HG03571 (cell line): ENCODE results near the gene C16orf87.
A peak's percentile ranks its signal among the peaks of the same experiment; 100 is the strongest.

Source experiments
- ATAC-seq: cut with Tn5 transposase; IDR thresholded peaks from one replicate; pipeline ENCODE4 v1.9.1; 2021; ENCODE audit not compliant: unreplicated experiment

The C16orf87 gene

DNA sequence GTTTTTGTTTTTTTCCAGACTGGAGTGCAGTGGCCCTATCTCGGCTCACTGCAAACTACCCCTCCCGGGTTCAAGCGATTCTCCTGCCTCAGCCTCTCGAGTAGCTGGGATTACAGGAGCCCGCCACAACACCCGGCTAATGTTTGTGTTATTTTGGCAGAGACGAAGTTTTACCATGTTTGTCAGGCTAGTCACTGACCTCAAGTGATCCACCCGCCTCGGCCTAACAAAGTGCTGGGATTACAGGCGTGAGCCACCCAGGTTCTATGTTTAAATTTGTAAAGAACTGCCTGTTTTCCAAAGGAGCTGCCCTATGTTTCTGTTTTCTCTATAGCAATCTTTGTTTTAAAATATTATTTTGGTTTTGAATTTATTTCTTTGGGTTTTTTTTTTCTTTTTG lies 13.8 kb upstream of the C16orf87 start:
- no peak for ATAC-seq

DNA sequence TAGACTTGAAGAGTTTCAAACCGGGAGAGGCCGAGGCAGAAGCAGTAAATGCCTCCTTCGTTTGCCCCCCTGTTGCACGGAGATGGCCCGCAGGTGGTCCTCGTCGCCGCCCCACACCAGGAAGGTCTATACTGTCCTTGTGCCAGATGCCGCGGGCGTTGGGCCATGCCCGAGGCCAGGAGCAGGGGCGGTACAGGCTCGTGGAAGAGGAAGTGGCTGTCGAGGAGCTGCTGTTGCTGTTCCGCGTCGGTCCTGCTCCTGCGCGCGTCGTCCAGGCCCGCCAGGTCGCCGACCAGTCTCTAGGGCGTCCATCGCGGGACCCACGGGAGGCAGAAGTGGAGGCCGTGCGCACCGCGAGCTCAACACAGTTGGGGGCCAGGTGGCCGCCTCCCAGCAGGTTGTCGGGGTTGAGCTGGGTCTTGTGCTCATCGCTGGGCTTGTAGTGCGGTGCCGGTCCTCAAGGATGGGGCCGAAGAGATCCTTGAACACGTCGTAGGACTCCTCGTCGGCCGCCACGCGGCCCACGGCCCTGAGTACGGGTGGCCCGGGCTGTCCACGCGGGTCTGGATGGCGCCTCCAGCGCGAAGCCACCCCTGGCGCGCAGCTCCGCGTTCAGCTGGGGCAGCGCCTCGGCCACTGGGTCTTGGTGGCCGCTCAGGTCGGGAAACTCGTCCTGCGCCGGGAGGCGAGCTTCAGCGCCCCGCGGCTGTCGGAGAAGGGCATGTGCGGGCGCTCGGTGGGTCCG lies 13.1 kb upstream of the C16orf87 start:
- ATAC-seq = no peak

DNA sequence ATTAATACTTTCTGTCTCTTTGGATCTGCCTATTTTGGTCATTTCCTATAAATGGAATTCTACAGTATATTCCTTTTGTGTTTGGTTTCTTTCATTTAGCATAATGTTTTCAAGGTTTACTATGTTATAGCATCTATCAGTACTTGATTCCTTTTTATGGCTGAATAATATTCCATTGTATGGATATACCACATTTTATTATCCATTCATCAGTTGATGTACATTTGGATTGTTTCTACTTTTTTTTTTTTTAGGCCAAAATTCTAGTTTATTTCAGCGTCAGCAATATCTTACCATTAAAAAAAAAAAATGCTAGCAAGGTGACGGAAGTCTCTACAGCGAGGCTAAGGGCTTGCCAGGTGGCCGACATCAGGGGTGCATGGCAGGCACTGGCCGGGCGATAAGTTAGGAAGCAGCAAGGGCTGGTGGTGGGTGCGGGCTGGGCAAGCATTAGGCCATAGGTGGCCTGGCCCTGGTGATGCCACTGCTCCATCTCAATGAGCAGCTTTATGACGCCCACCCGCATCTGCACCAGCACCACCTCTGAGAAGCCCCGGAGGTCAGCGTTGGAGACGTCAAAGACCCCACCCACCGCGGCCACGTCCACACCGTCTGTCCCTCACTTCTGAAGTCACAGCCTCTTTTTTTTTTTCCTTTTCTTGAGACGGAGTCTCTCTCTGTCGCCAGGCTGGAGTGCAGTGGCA lies 11.4 kb upstream of the C16orf87 start:
- ATAC-seq = no peak

DNA sequence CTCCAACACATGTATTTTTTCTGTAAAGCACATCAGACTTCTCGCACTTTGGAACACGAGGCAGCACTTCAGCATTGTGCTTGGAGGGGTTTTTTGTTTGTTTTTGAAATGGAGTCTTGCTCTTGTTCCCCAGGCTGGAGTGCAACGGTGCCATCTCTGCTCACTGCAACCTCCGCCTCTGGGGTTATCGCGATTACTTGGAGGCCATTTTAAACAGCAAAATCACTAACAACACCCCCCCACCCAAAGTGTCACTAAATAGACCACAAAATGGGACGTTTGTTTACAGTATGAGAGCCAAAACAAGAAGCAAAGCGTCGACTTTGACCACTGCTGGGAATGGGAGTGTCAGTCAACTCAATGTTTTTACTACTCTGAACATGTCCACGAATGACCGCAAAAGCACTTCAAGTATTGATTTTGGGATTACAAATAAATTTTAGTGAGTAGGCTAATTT lies 9.0 kb upstream of the C16orf87 start:
- no peak for ATAC-seq

DNA sequence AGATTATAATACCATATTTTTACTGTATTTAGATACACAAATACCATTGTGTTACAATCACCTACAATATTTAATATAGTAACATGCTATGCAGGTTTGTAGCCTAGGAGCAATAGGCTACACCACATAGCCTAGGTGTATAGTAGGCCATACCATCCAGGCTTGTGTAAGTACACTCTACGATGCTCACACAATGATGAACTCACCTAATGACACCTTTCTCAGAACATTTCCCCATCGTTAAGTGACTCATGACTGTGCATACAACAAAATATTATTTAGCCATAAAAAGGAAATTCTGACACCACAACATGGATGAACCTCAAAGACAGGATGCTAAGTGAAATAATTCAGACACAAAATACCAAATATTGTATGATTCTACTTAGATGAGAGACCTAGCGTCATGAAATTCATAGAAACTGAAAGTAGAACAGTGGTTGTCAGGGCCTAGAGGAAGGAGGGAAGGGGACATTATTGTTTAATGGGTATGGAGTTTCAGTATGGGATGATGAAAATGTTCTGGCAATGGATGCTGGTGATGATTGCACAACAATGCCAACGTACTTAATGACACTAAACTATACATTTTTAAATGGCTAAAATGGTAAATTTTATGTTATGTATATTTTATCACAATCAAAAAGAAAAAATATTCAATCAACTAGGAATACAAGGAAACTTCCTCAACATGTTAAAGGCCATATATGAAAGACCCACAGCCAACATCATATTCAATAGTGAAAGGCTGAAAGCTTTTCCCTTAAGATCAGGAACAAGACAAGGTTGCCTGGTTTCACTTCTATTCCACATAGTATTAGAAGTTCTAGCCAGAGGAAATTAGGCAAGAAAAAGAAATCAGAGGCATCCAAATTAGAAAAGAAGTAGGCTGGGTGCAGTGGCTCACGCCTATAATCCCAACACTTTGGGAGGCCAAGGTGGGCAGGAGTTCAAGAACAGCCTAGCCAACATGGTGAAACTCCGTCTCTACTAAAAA lies 5.9 kb upstream of the C16orf87 start:
- no peak for ATAC-seq

DNA sequence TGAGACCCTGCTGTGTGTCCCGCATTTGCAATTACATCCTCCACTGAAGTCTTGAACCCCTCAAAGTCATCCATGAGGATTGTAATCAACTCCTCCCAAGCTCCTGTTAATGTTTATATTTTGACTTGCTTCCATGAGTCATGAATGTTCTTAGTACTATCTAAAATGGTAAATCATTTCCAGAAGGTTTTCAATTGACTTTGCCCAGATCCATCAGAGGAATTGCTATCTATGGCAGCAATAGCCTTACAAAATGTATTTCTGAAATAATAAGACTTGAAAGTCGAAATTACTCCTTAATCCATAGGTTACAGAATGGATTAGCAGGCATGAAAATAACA lies 2.5 kb upstream of the C16orf87 start:
- no peak for ATAC-seq

DNA sequence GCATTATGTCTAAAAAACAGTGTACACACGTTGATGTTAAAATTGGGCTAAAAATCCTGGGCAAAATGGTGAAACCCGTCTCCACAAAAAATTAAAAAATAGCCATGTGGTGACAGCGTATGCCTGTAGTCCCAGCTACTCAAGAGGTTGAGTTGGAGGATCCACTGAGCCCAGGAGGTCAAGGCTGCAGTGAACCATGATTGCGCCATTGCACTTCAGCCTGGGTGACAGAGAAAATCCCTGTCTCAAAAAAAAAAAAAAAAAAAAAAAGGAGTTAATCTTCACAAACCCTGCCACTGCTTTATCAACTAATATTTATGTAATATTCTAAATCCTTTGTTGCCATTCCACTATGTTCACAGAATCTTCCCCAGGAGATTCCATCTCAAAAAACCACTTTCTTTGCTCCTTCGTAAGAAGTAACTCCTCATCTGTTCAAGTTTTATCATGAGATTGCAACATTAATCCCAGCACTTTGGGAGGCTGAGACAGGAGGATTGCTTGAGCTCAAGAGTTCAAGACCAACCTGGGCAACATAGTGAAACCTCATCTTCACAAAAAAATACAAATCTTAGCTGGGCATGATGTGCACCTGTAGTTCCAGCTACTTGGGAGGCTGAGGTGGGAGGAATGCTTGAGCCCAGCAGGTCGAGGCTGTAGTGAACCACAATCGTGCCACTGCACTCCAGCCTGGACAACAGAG lies 1.9 kb upstream of the C16orf87 start:
- ATAC-seq = no peak

DNA sequence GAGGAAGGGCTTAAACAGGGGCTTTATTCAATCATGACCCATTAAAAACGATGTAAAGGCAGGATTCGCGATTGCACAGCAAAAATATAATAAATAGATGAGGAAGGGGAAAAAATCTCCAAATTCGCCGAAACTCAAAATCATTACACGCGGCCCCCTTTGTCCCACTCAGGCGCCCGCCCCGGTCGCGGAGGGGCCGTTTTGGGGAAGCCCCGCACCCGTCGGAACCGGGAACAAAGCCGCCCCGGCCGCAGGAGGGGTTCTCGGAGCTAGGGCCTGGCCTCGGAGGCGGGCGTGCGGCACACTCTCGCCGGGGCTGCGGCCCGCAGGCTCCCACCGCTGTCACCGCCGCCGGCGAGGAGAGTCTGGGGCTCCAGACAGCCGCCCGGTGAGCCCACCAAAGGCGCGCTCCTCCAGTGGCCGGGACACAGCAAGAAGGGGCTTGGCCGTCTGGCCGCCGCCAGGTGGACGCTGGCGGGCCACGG lies 521 bp downstream of the C16orf87 start:
- ATAC-seq = no peak

DNA sequence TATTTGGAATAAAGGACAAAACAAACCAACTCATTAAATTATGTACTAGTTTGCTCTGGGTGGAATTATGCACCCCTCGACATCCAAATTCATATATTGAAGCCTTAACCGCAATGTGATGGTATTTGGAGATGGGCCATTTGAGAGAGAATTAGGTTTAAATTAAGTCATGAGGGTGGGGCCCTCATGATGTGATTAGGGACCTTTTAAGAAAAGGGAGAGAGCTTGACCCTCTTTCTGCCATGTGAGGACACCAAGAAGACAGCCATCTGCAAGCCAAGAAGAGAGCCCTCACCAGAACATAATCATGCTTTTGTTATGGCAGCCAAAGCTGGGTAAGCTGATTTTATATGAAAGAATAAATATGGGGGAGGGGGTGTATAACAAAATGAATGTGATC lies 2.0 kb downstream of the C16orf87 start:
- ATAC-seq = no peak

DNA sequence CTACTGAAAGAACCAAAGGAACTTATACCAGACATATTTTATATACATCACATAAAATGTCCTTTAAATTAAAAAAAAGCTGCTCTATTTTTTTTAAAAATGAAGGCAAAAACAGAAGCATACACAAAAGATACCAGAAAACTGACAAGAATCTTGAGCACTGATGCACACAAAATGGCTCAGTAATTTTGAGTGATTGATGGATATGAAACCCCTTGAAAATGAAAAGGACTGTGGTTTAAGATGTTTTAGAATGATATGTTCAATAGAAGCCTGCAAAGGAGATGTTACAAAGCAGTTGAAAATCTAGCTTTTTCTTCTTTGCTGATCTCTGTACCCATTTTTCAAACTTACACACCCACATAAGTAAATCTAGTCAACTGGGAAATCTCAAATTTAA lies 2.7 kb downstream of the C16orf87 start:
- ATAC-seq = no peak

DNA sequence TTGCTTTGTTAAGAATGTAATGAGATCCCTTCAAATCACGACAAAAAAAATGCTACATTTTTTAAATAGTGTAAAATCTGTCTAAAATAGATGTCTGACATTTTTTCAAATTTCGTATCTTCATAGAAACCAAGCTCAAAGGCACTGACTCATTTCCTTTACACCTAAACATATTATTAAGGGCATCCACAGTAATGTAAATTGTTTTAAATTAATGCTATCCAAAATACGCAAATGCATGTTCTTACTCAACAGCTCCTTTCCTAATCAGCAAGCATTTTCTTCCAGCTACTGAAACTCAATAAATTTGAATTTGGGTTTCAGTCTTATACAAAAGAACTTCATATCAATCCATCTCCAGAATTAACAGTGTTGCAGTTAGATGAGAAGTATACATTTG lies 4.3 kb downstream of the C16orf87 start:
- ATAC-seq = no peak

DNA sequence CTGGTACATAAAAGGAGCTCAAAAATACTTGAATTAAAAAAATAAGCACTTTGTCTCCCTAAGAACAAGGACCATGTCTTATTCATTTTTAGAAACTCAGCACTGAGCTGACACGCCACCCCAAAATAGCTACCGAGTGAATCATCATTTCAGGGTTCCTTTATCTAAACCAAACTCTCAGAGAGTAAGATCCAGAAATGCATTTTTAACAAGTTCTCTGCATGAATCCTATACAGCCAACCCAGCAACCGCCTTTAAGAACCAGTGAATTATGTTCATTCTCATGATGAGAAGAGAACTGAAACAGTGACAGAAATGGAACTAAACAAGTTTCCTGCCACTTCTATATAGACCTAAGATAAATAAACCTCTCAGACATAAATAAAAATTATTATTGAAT lies 8.7 kb downstream of the C16orf87 start:
- ATAC-seq = peak; percentile 73

DNA sequence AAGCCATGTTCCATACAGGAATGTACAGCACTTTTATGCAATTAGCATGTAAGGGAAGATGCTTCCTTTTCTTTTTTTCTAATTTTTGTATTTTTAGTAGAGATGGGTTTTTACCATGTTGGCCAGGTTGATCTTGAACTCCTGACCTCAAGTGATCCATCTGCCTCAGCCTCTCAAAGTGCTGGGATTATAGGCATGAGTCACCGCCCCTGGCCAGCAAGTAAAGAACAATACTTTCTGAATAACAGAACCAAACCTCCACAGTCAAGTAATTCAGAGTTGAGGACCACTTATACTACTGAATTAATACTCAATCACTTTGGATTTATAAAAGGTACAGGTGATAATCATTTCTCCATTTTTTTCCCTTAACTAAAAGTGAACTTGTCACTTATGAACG lies 13.0 kb downstream of the C16orf87 start:
- ATAC-seq = no peak

DNA sequence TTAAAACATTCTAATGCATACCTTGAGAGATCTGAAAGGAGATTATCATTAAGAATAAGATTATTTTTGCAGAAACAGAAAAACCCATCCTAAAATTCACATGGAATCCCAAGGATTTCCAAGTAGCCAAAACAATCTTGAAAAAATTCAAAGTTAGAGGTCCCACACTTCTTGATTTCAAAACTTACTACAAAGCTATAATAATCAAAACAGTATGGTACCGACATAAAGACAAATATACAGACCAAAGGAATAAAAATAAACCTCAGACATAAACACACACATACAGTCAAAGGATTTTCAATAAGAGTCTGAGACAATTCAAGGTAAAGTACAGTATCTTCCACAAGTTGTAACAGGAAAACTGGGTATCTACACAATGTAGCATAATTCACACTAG lies 16.2 kb downstream of the C16orf87 start:
- no peak for ATAC-seq

DNA sequence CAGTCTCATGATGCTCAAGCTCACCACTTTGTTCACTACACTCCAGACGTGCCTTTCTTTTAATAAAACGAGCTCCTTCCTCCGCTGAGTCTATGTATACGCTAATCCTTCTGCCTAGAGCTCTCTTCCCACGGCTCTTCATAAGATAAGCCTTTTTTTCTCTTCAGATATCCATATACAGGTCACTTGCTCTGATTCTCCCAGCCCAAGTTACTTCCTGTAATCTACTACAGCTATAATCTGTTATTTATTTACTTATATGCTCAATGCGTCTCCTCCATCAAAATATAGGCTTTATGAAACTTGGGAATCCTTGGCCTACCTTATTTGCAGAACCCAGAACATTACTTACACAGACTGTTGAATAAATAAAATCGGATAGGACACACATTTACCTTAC lies 17.4 kb downstream of the C16orf87 start:
- no peak for ATAC-seq

DNA sequence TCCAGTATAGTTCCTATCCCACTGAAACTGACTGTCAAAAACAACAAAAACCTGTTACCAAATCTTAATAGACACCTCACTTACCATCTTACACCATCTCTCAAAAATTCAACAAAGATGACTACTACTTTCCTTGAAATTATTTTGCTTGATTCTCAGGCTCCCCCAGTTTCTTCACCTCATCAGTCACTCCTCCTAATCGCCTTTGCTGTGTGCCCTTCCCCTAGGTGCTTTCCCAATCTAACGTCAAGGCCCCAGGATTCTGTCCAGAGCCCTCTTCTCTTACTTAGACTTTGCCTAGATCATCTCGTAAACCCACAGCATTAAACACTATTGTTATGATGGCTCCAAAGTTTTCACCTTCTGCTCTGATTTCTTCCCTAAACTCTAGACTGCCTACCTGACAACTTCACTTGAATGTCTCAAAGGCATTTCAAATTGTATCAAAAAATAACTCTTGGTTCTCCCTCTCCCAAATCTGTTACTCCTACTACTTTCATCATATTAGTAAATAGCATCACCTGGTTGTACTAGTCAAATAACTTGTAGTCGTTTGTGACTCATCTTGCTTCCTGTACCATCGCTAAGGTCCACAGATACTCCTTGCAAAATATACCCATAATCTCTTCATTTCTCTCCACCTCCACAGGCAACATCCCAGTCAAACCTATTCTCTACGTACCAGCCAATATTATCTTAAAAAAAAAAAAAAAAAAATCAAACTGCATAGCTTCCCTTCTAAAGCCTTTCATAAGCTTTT lies 18.0 kb downstream of the C16orf87 start:
- no peak for ATAC-seq

DNA sequence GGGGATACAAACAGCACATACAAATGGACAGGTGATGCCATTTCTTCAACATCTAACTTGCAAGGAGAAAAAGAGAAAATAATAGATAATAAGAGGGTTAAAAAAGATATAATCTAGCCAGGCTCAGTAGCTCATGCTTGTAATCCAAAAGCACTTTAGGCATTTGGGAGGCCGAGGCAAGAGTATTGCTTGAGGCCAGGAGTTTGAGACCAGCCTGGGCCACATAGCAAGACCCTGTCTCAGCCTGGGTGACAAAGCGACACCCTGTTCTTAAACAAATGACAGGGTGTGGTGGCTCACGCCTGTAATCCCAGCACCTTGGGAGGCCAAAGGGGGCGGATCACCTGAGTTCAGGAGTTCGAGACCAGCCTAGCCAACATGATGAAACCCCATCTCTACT lies 19.3 kb downstream of the C16orf87 start:
- ATAC-seq = no peak

DNA sequence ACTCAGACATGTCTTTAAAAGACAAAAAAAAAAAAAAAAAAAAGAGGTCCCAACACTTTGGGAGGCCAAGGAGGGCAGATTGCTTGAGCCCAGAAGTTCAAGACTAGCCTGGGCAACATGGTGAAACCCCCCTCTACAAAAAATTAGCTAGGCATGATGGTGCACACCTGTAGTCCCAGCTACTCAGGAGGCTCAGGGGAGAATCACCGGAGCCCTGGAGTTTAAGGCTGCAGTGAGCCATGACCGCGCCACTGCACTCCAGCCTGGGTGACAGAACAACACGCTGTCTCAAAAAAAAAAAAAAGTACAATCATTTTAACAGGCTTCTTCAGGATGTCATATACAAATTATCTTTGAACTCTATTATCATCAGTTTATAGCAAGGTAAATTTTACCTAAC lies 22.0 kb downstream of the C16orf87 start:
- ATAC-seq = peak; percentile 58

DNA sequence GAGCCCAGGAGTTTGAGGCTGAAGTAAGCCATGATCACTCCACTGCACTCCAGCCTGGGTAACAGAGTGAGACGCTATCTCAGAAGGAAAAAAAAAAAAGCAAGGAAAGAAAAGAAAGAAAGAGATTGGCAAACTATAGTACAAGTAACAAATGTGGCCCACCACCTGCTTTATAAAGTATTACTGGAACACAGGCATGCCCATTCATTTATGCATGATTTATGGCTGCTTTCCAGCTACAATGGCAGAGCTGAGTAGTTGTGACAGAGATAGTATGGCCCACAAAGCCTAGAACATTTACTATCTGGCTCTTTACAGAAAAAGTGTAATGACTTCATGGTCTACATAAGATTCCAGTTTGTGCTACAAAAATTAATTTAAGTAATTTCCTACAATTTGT lies 23.6 kb downstream of the C16orf87 start:
- no peak for ATAC-seq

DNA sequence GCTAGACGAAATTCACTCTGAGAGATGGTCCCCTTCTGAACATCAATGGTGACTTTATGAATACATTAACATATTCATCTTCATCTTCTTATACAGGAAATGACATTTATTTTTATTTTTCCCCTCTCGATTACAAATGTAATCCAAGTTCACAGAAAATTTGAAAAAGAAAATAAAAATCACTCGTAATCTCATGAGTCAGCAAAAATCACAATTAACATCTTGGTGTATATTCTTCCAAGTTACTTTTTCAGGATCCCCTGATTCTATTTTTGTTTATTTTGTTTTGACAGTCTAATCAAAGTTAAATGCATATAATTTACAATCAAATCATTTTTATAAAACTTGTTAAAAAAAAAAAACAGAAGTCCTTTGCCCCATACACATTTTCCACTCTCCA lies 27.6 kb downstream of the C16orf87 start:
- no peak for ATAC-seq
